ENCODE data around the gene PLEKHH3. TPM values are rescaled to one million over a fixed set of nuclear protein-coding genes. Genes with fewer than 3 reads are reported as not detected.

PLEKHH3 gene
- total and polyA plus RNA-seq, 2 of the 4 experiments (the other 2 are of a cell fraction), result 2.9 to 10.5 TPM

GRCh38 chr17:42704837-42705494 lies 28.2 kb upstream of the PLEKHH3 start:
- Histone ChIP-seq H3K18ac (ENCODE audit: low read depth, low read length) (no peak overlapping the region), H2BK20ac (ENCODE audit: low read depth, low read length) (no peak overlapping the region), H3K9ac (ENCODE audit: low read depth, low read length) (no peak overlapping the region), H3K4ac (ENCODE audit: low read depth, low read length) (no peak overlapping the region), H3K4me2 (ENCODE audit: low read depth, low read length) (no peak overlapping the region), H2BK5ac (ENCODE audit: low read depth, low read length, poor library complexity, severe bottlenecking) (no peak overlapping the region), H3K4me1 (ENCODE audit: control insufficient read depth, insufficient read depth, low read length) (no peaks in the 10 kb centered on the region), H3K56ac (ENCODE audit: extremely low read depth, insufficient read depth, low read length) (no peak overlapping the region), H2AK9ac (replicated peaks; ENCODE audit: low read depth, low read length, poor library complexity) (no peak overlapping the region), H3K27me3 (ENCODE audit: control insufficient read depth, insufficient read depth, low read length) (no peaks in the 10 kb centered on the region), H4K91ac (ENCODE audit: insufficient read depth, low read depth, low read length) (no peak overlapping the region), H3K4me3 (ENCODE audit: insufficient read depth, low read depth, low read length) (no peak overlapping the region), H3K9me1 (ENCODE audit: insufficient read depth, low read length) (no peaks in the 10 kb centered on the region), H3K9me3 (ENCODE audit: control insufficient read depth, insufficient read depth, low read length) (no peaks in the 10 kb centered on the region), H3K23ac (ENCODE audit: low read depth, low read length) (no peak overlapping the region), H3K79me1 (ENCODE audit: low read depth in 1 of 2, low read length in 2 of 2) (no peaks in the 10 kb centered on the region), H2BK120ac (ENCODE audit: low read depth, low read length) (no peak overlapping the region), H3K27ac (ENCODE audit: insufficient read depth, low read length) (no peak overlapping the region), H3K14ac (replicated peaks; ENCODE audit: low read depth, low read length) (no peak overlapping the region), H4K5ac (ENCODE audit: low read depth, low read length) (no peak overlapping the region), H4K20me1 (ENCODE audit: insufficient read depth, low read length) (no peaks in the 10 kb centered on the region), H2AK5ac (ENCODE audit: low read depth, low read length) (no peak overlapping the region), H4K8ac (ENCODE audit: low read depth in 2 of 2, low read length in 2 of 2) (no peak overlapping the region), H2BK15ac (ENCODE audit: low read depth, low read length) (no peak overlapping the region), H3K36me3 (ENCODE audit: control insufficient read depth, insufficient read depth, low read length) (peaks cover 68% of the 10 kb centered on the region), H2AFZ (replicated peaks; ENCODE audit: low read length, poor library complexity) (no peak overlapping the region)
- TF ChIP-seq CTCF (conservative IDR thresholded peaks at IDR 0.05; ENCODE audit: low read depth, low read length) (no peak), ELK1 (IDR thresholded peaks at IDR 0.05; ENCODE audit: borderline replicate concordance, low read depth, low read length) (no peak), FOS (IDR thresholded peaks at IDR 0.05; ENCODE audit: low read depth, low read length) (no peak), MAFK (IDR thresholded peaks at IDR 0.05; ENCODE audit: low read depth, low read length) (no peak), POLR2A (IDR thresholded peaks at IDR 0.05; ENCODE audit: low read depth, low read length) (no peak), RFX5 (IDR thresholded peaks at IDR 0.05; ENCODE audit: low read depth, low read length) (no peak), NFE2L2 (IDR thresholded peaks at IDR 0.05; ENCODE audit: low read depth, low read length) (no peak), CHD1 (IDR thresholded peaks at IDR 0.05; ENCODE audit: low read depth, low read length) (no peak), MAZ (IDR thresholded peaks at IDR 0.05; ENCODE audit: borderline replicate concordance, low read depth, low read length) (no peak), RCOR1 (IDR thresholded peaks at IDR 0.05; ENCODE audit: insufficient replicate concordance, low read length) (no peak)
- ATAC-seq (ENCODE audit: low read depth) (no peak), DNase-seq (no peak)
- intact Hi-C loops (cut with micrococcal nuclease), result no loop called here
- BruUV-seq (replicated peaks), result no TSS peak
- POLR2A ChIA-PET (ENCODE audit: unreplicated experiment), result no interaction called here
- dilution Hi-C loops (cut with HindIII; ENCODE audit: low sequenced_read_pairs, unreplicated experiment), result no loop called here
- 80% methylated on average over 1 of the region's 8 CpGs; no CpG with 5 or more reads in 1 of the 2 experiments for WGBS, 2 experiments (ENCODE audit: extremely low coverage in 2 of 2, insufficient read length in 1 of 2)
- CTCF ChIA-PET, result interaction anchor here (0.6 kb wide), 1 partner anchor 21 kb away, joined by 5 read pairs; no protein-coding TSS in a partner anchor
- in situ Hi-C loops (cut with MboI; ENCODE audit: low sequenced_read_pairs), result no loop called here
